Caco-2 (cell line): ENCODE data around the gene NELL2. TPM values are rescaled to one million over a fixed set of nuclear protein-coding genes. Genes with fewer than 3 reads are reported as not detected.

Experiments used
- BruUV-seq: library from RNA; stranded (reverse); fragments of 400-500 nt; replicated peaks from 2 replicates; lab custom pipeline; 2021; lab: Mats Ljungman, UMichigan
- CTCF ChIA-PET: fragments of 300-600 bp; sonication (Branson Sonifier 250); formaldehyde crosslinking; loops from one replicate; lab custom pipeline; 2022; ENCODE audit warnings: antibody characterized with exemption; lab: Charles Lee
- POLR2A ChIA-PET: fragments of 300-600 bp; sonication (Branson Sonifier 250); formaldehyde crosslinking; loops from one replicate; lab custom pipeline; 2022; ENCODE audit warnings: antibody characterized with exemption; lab: Charles Lee
- DNase-seq, 2 experiments: peaks; one replicate each; pipeline versions ENCODE4 v3.0.0 to v3.0.0-alpha.2; 2020 to 2022
- H3K27me3 ChIP-seq: replicated peaks from 2 replicates; pipeline ENCODE4 v1.6.0; 2011; ENCODE audit warnings: low read length; ENCODE audit not compliant: control insufficient read depth, insufficient read depth
- H3K36me3 ChIP-seq: 2 replicates; pipeline ENCODE4 v1.5.1; 2011; ENCODE audit warnings: low read length; ENCODE audit not compliant: control insufficient read depth, insufficient read depth
- H3K4me1 ChIP-seq: fragments of 250-450 bp; sonication (Bioruptor Pico); 2 replicates; pipeline ENCODE4 v1.5.1; 2020; ENCODE audit warnings: mild to moderate bottlenecking
- H3K4me3 ChIP-seq: 2 replicates; pipeline ENCODE4 v1.5.1; 2011; ENCODE audit warnings: low read depth, mild to moderate bottlenecking, control low read depth, low read length
- H3K9me3 ChIP-seq: fragments of 250-450 bp; sonication (Bioruptor Pico); 2 replicates; pipeline ENCODE4 v1.5.1; 2020; ENCODE audit warnings: mild to moderate bottlenecking, moderate library complexity
- H3K27ac Mint-ChIP-seq: one replicate; pipeline ENCODE4 v1.8.0; 2022; ENCODE audit warnings: mixed read lengths; ENCODE audit not compliant: unreplicated experiment
- H3K27me3 Mint-ChIP-seq: one replicate; pipeline ENCODE4 v1.8.0; 2022; ENCODE audit warnings: mixed read lengths; ENCODE audit not compliant: insufficient read depth, unreplicated experiment
- H3K36me3 Mint-ChIP-seq: one replicate; pipeline ENCODE4 v1.8.0; 2022; ENCODE audit warnings: mild to moderate bottlenecking, mixed read lengths; ENCODE audit not compliant: insufficient read depth, unreplicated experiment
- H3K4me1 Mint-ChIP-seq: one replicate; pipeline ENCODE4 v1.8.0; 2022; ENCODE audit warnings: low read depth, mixed read lengths; ENCODE audit not compliant: unreplicated experiment
- H3K4me3 Mint-ChIP-seq: one replicate; pipeline ENCODE4 v1.8.0; 2022; ENCODE audit warnings: mild to moderate bottlenecking, moderate library complexity, mixed read lengths; ENCODE audit not compliant: unreplicated experiment
- H3K9me3 Mint-ChIP-seq: one replicate; pipeline ENCODE4 v1.8.0; 2022; ENCODE audit warnings: mixed read lengths; ENCODE audit not compliant: unreplicated experiment
- intact Hi-C: fragments of 100-400 bp; cut with micrococcal nuclease; formaldehyde crosslinking; loops from one replicate; pipeline ENCODE4 v1.10.0; 2022; ENCODE audit not compliant: unreplicated experiment
- total RNA-seq: library from RNA; stranded (reverse); gene quantifications from 2 replicates; pipeline ENCODE4 v1.2.3, GENCODE V29; 2022
- TF ChIP-seq, protein P1 (sequence below), 2 experiments: fragments of 200-600 bp in 1 of 2; IDR thresholded peaks; 1 replicate in 1 of 2; 2 replicates in 1 of 2; pipeline versions ENCODE4 v1.5.1 to v1.8.0; 2011 to 2022; ENCODE audit warnings: antibody characterized with exemption in 1 of 2, control low read depth in 1 of 2, inconsistent platforms in 1 of 2, low read depth in 1 of 2, low read length in 1 of 2, mild to moderate bottlenecking in 1 of 2, moderate library complexity in 1 of 2; ENCODE audit not compliant: insufficient read depth in 1 of 2, severe bottlenecking in 1 of 2, unreplicated experiment in 1 of 2

NELL2 gene
- total RNA-seq, 1 experiment from 2014 or later = 0.70 TPM

DNA sequence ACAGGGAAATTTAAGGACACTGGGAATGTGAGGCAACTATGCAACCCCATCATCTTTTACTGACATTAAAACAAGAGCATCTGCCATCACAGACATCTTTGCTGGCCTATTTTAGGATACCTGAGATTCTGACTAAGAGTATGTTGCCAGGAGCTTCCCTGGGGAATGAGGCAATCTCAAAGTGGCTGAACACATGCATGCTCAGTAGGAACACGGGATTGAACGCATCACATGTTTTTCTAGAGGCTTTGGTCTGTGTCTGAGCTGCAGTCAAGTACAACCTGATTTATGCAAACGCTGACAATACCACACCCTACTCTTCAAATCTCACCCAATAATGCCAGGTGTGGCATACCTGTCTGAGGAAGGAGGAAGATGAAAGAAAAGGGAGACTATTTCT lies 416.5 kb downstream of the NELL2 start:
- Histone ChIP-seq H3K4me1 (no peaks in the 10 kb centered on the region), H3K4me3 (no peak overlapping the region), H3K9me3 (no peaks in the 10 kb centered on the region), H3K27me3 (no peaks in the 10 kb centered on the region; the same call in none of the 2 replicates), H3K36me3 (no peaks in the 10 kb centered on the region)
- POLR2A ChIA-PET = no interaction called here
- peaks cover 6% of the 10 kb centered on the region for H3K27me3 Mint-ChIP-seq
- BruUV-seq = no TSS peak
- H3K36me3 Mint-ChIP-seq = no peaks in the 10 kb centered on the region
- H3K4me3 Mint-ChIP-seq = no peak overlapping the region
- CTCF ChIA-PET = interaction anchor here (0.6 kb wide), 1 partner anchor 503 kb away, joined by 3 read pairs; no protein-coding TSS in a partner anchor
- TF ChIP-seq, protein P1, sequence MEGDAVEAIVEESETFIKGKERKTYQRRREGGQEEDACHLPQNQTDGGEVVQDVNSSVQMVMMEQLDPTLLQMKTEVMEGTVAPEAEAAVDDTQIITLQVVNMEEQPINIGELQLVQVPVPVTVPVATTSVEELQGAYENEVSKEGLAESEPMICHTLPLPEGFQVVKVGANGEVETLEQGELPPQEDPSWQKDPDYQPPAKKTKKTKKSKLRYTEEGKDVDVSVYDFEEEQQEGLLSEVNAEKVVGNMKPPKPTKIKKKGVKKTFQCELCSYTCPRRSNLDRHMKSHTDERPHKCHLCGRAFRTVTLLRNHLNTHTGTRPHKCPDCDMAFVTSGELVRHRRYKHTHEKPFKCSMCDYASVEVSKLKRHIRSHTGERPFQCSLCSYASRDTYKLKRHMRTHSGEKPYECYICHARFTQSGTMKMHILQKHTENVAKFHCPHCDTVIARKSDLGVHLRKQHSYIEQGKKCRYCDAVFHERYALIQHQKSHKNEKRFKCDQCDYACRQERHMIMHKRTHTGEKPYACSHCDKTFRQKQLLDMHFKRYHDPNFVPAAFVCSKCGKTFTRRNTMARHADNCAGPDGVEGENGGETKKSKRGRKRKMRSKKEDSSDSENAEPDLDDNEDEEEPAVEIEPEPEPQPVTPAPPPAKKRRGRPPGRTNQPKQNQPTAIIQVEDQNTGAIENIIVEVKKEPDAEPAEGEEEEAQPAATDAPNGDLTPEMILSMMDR (IDR thresholded peaks at IDR 0.05; ENCODE audit: insufficient read depth in 1 of 2, low read depth in 1 of 2, low read length in 1 of 2, severe bottlenecking in 1 of 2, unreplicated experiment in 1 of 2) = no peak
- H3K9me3 Mint-ChIP-seq = no peaks in the 10 kb centered on the region
- H3K27ac Mint-ChIP-seq = no peak overlapping the region
- no peaks in the 10 kb centered on the region for H3K4me1 Mint-ChIP-seq
- DNase-seq = no peak
- intact Hi-C loops = no loop called here

Other genes with a start within 250 kb of the NELL2 start
- gene DBX2, start 174.8 kb upstream of the NELL2 start, total RNA-seq = not detected in 2 replicates